Chondrocyte (in vitro differentiated cells): Measurements from ENCODE around the gene TBC1D12. TPM values are rescaled to one million over a fixed set of nuclear protein-coding genes. Genes with fewer than 3 reads are reported as not detected.

ENCODE experiments used
- DNase-seq: peaks from one replicate; pipeline ENCODE4 v3.0.0; 2021; ENCODE audit warnings: mixed read lengths, low spot score
- H3K27ac Mint-ChIP-seq: one replicate; pipeline ENCODE4 v1.8.0; 2021; ENCODE audit warnings: mild to moderate bottlenecking, moderate library complexity, mixed read lengths; ENCODE audit not compliant: unreplicated experiment
- H3K27me3 Mint-ChIP-seq: 2 replicates; pipeline ENCODE4 v1.8.0; 2021; ENCODE audit warnings: low read depth, mixed read lengths
- H3K36me3 Mint-ChIP-seq: 2 replicates; pipeline ENCODE4 v1.8.0; 2021; ENCODE audit warnings: low read depth, mixed read lengths
- H3K4me1 Mint-ChIP-seq: 2 replicates; pipeline ENCODE4 v1.8.0; 2021; ENCODE audit warnings: low read depth, mild to moderate bottlenecking, mixed read lengths
- H3K4me3 Mint-ChIP-seq: one replicate; pipeline ENCODE4 v1.8.0; 2021; ENCODE audit warnings: mild to moderate bottlenecking, moderate library complexity, mixed read lengths; ENCODE audit not compliant: unreplicated experiment
- H3K9me3 Mint-ChIP-seq: 2 replicates; pipeline ENCODE4 v1.8.0; 2021; ENCODE audit warnings: low read depth, mixed read lengths
- CTCF ChIP-seq: fragments of 200-600 bp; sonication (generic); IDR thresholded peaks from 2 replicates; pipeline ENCODE4 v1.5.0; 2021; ENCODE audit warnings: antibody characterized with exemption, mild to moderate bottlenecking, moderate library complexity
- total RNA-seq: library from RNA; stranded (reverse); gene quantifications from 3 replicates; pipeline ENCODE4 v1.2.1, GENCODE V29; 2021

The TBC1D12 gene
- total RNA-seq, 1 donor from 2014 or later, result 26.3 TPM

- Mint-ChIP-seq H3K9me3 (peaks cover 16% of the 10 kb centered on the region), H3K36me3 (peaks cover 22% of the 10 kb centered on the region), H3K27me3 (no peaks in the 10 kb centered on the region), H3K4me1 (peaks cover 42% of the 10 kb centered on the region), H3K27ac (no peak overlapping the region), H3K4me3 (no peak overlapping the region)
- no peak for TF ChIP-seq CTCF
- DNase-seq, result no peak
Measured at GRCh38 chr10:94487575-94487974, 85.2 kb downstream of the TBC1D12 start.

GRCh38 chr10:94489107-94489506, 86.8 kb downstream of the TBC1D12 start:
- no peaks in the 10 kb centered on the region for H3K27me3 Mint-ChIP-seq
- H3K4me3 Mint-ChIP-seq, result no peak overlapping the region
- no peak for DNase-seq
- no peak overlapping the region for H3K27ac Mint-ChIP-seq
- peaks cover 10% of the 10 kb centered on the region for H3K9me3 Mint-ChIP-seq
- TF ChIP-seq CTCF, result no peak
- H3K4me1 Mint-ChIP-seq, result peaks cover 40% of the 10 kb centered on the region
- H3K36me3 Mint-ChIP-seq, result peaks cover 10% of the 10 kb centered on the region

- Mint-ChIP-seq H3K27me3 (no peaks in the 10 kb centered on the region), H3K36me3 (peaks cover 4% of the 10 kb centered on the region), H3K4me1 (peaks cover 37% of the 10 kb centered on the region), H3K27ac (peak overlapping the region; percentile 61), H3K4me3 (no peak overlapping the region), H3K9me3 (peaks cover 10% of the 10 kb centered on the region)
- TF ChIP-seq CTCF, result no peak
- DNase-seq, result no peak
Measured at GRCh38 chr10:94489976-94490788, 87.8 kb downstream of the TBC1D12 start.

GRCh38 chr10:94490789-94491039, 88.4 kb downstream of the TBC1D12 start:
- H3K9me3 Mint-ChIP-seq, result peaks cover 6% of the 10 kb centered on the region
- TF ChIP-seq CTCF, result no peak
- peaks cover 3% of the 10 kb centered on the region for H3K36me3 Mint-ChIP-seq
- H3K27ac Mint-ChIP-seq, result no peak overlapping the region
- H3K4me1 Mint-ChIP-seq, result peaks cover 35% of the 10 kb centered on the region
- no peak overlapping the region for H3K4me3 Mint-ChIP-seq
- H3K27me3 Mint-ChIP-seq, result no peaks in the 10 kb centered on the region
- no peak for DNase-seq

- Mint-ChIP-seq H3K36me3 (no peaks in the 10 kb centered on the region), H3K4me3 (no peak overlapping the region), H3K4me1 (peaks cover 47% of the 10 kb centered on the region), H3K27ac (no peak overlapping the region), H3K9me3 (no peaks in the 10 kb centered on the region), H3K27me3 (no peaks in the 10 kb centered on the region)
- no peak for TF ChIP-seq CTCF
- DNase-seq, result no peak
Measured at GRCh38 chr10:94493463-94493862, 91.1 kb downstream of the TBC1D12 start.
